ENCODE data around the gene DPYD.

Gene DPYD

GRCh38 chr1:97770376-97770775, 150.5 kb downstream of the DPYD start:
- no peak for DNase-seq
- no peaks in the 10 kb centered on the region for H4K20me1 ChIP-seq (ENCODE audit: insufficient read depth, low read length)
- no peaks in the 10 kb centered on the region for H3K36me3 ChIP-seq (replicated peaks; ENCODE audit: insufficient read depth, low read length)
- TF ChIP-seq CTCF (IDR thresholded peaks at IDR 0.05; ENCODE audit: low read length), result no peak
- TF ChIP-seq EZH2phosphoT487 (IDR thresholded peaks at IDR 0.05; ENCODE audit: low read length), result no peak
- no peak for TF ChIP-seq EZH2 (optimal IDR thresholded peaks at IDR 0.05; ENCODE audit: low read depth, low read length)
- H3K27ac ChIP-seq (ENCODE audit: low read length), result no peak overlapping the region
- H3K79me2 ChIP-seq (ENCODE audit: low read length), result no peaks in the 10 kb centered on the region
- H3K9ac ChIP-seq (ENCODE audit: low read length), result no peak overlapping the region
- H3K4me3 ChIP-seq (ENCODE audit: low read length), result no peak overlapping the region
- H3K4me1 ChIP-seq (ENCODE audit: low read length), result no peaks in the 10 kb centered on the region
- no peaks in the 10 kb centered on the region for H3F3A ChIP-seq (ENCODE audit: insufficient read depth, low read length)
- no peaks in the 10 kb centered on the region for H3K27me3 ChIP-seq (replicated peaks; ENCODE audit: insufficient read depth, low read length)
- no peak overlapping the region for H3K4me2 ChIP-seq (ENCODE audit: low read depth, low read length)
- H3K9me3 ChIP-seq (replicated peaks; ENCODE audit: insufficient read depth, low read length), result no peaks in the 10 kb centered on the region
- H3K9me2 ChIP-seq (replicated peaks; ENCODE audit: insufficient read depth, low read length), result no peaks in the 10 kb centered on the region
- no peak overlapping the region for H2AFZ ChIP-seq (ENCODE audit: low read length)

- no peaks in the 10 kb centered on the region for H3K4me1 ChIP-seq (ENCODE audit: low read length)
- H3K4me2 ChIP-seq (ENCODE audit: low read depth, low read length), result no peak overlapping the region
Observed at GRCh38 chr1:97767381-97767780, 153.5 kb downstream of the DPYD start.

GRCh38 chr1:97764991-97765390, 155.8 kb downstream of the DPYD start:
- DNase-seq, result no peak
- Histone ChIP-seq H3F3A (ENCODE audit: insufficient read depth, low read length) (no peaks in the 10 kb centered on the region), H3K4me2 (ENCODE audit: low read depth, low read length) (no peak overlapping the region), H2AFZ (ENCODE audit: low read length) (no peak overlapping the region), H3K79me2 (ENCODE audit: low read length) (no peaks in the 10 kb centered on the region), H3K27ac (ENCODE audit: low read length) (no peak overlapping the region), H3K36me3 (replicated peaks; ENCODE audit: insufficient read depth, low read length) (no peaks in the 10 kb centered on the region), H3K27me3 (replicated peaks; ENCODE audit: insufficient read depth, low read length) (no peaks in the 10 kb centered on the region), H3K4me1 (ENCODE audit: low read length) (no peaks in the 10 kb centered on the region), H3K9me3 (replicated peaks; ENCODE audit: insufficient read depth, low read length) (no peaks in the 10 kb centered on the region), H4K20me1 (ENCODE audit: insufficient read depth, low read length) (no peaks in the 10 kb centered on the region), H3K9me2 (replicated peaks; ENCODE audit: insufficient read depth, low read length) (no peaks in the 10 kb centered on the region), H3K4me3 (ENCODE audit: low read length) (no peak overlapping the region), H3K9ac (ENCODE audit: low read length) (no peak overlapping the region)
- TF ChIP-seq CTCF (IDR thresholded peaks at IDR 0.05; ENCODE audit: low read length) (no peak), EZH2 (optimal IDR thresholded peaks at IDR 0.05; ENCODE audit: low read depth, low read length) (no peak), EZH2phosphoT487 (IDR thresholded peaks at IDR 0.05; ENCODE audit: low read length) (no peak)

More at GRCh38 chr1:97767381-97767780, 153.5 kb downstream of the DPYD start:
- Histone ChIP-seq H3K79me2 (ENCODE audit: low read length) (no peaks in the 10 kb centered on the region), H2AFZ (ENCODE audit: low read length) (no peak overlapping the region), H3F3A (ENCODE audit: insufficient read depth, low read length) (no peaks in the 10 kb centered on the region), H3K9me2 (replicated peaks; ENCODE audit: insufficient read depth, low read length) (no peaks in the 10 kb centered on the region), H3K27ac (ENCODE audit: low read length) (no peak overlapping the region), H3K27me3 (replicated peaks; ENCODE audit: insufficient read depth, low read length) (no peaks in the 10 kb centered on the region), H3K9ac (ENCODE audit: low read length) (no peak overlapping the region), H3K4me3 (ENCODE audit: low read length) (no peak overlapping the region), H4K20me1 (ENCODE audit: insufficient read depth, low read length) (no peaks in the 10 kb centered on the region), H3K36me3 (replicated peaks; ENCODE audit: insufficient read depth, low read length) (no peaks in the 10 kb centered on the region), H3K9me3 (replicated peaks; ENCODE audit: insufficient read depth, low read length) (no peaks in the 10 kb centered on the region)
- TF ChIP-seq EZH2phosphoT487 (IDR thresholded peaks at IDR 0.05; ENCODE audit: low read length) (no peak), CTCF (IDR thresholded peaks at IDR 0.05; ENCODE audit: low read length) (no peak), EZH2 (optimal IDR thresholded peaks at IDR 0.05; ENCODE audit: low read depth, low read length) (no peak)
- no peak for DNase-seq
